ENCODE results near the gene KRT80.
"Not testable (repeated sequence)": the region's sequence is repeated elsewhere in the genome, so short reads cannot be mapped to it uniquely, and the experiment has no call there.

KRT80 gene

GRCh38 chr12:52191841-52192791 is at the start of gene KRT80:
KRT80 (minus strand) TSS chr12:52192014; CDS start chr12:52191902, 112 bp downstream.
- DNase-seq = peak; percentile 76

- DNase-seq = no peak
These were observed 49.5 kb upstream of the KRT80 start for GRCh38 chr12:52241205-52241842.

DNA sequence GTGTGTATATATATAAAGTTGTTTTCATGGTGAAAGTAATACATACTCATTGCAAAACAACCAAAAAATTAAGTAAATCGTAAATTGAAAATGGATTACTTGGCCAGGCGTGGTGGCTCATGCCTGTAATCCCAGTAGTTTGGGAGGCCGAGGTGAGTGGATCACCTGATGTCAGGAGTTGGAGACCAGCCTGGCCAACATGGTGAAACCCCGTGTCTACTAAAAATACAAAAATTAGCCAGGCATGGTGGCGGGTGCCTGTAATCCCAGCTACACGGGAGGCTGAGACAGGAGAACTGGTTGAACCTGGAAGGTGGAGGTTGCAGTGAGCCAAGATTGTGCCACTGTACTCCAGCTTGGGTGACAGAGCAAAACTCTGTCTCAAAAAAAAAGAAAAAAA is 48.4 kb upstream of the KRT80 start:
- not testable (repeated sequence) for DNase-seq

DNA sequence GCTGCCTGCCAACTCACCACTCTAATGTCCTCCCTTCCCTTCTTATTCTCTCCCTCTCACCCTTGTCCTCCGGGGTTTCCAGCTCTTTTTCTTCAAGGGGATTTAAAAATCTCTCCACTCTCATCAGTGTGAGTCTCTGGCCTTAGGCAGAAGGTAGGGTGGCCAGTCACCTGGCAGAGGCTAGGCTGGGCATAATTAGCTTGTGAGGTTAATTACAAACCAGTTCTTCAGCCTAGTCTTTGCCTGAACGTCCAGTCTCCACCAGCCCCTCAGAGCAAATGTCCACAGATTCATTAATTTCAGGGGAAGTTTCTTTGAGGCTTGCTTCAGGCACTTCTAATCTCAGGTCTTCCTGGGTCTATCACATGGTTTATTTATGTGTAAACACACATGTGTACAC is 48.0 kb upstream of the KRT80 start:
- no peak for DNase-seq

DNA sequence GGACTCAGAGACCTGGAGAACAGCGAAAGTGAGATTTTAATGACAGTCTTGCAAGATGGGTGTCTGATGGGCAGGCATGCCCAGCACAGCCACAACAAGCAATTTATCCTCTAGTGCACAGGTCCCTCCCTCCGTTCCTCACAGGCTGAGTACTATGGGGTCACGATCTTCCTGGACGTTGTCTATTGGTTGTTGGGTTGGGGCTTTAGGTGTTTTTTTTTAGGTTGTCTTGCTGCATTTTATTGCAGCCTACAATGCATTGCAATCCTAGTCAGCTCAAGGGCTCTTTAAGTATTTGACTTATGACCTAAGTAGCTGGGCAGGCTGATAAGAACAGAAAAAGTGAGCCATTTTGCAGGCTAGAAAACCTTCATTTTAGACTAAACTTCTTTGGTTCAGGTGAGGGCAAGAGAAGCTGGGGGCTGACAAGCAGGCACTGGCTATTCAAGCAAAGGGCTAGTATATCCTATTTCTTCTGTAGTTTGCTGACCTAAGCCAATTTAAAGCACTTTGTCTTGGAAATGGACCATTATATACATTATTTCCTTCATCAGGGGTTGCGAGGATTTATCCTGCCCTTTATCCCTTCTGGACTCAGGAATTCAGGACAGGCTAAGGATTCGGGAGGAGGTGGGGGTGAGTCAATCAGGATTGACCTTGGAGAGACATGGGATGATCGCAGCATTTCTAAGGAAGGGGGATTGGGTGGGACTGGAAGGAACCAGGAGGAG is 47.3 kb upstream of the KRT80 start:
- DNase-seq = no peak

- no peak for DNase-seq
These were observed 46.5 kb upstream of the KRT80 start for GRCh38 chr12:52238207-52238840.

DNA sequence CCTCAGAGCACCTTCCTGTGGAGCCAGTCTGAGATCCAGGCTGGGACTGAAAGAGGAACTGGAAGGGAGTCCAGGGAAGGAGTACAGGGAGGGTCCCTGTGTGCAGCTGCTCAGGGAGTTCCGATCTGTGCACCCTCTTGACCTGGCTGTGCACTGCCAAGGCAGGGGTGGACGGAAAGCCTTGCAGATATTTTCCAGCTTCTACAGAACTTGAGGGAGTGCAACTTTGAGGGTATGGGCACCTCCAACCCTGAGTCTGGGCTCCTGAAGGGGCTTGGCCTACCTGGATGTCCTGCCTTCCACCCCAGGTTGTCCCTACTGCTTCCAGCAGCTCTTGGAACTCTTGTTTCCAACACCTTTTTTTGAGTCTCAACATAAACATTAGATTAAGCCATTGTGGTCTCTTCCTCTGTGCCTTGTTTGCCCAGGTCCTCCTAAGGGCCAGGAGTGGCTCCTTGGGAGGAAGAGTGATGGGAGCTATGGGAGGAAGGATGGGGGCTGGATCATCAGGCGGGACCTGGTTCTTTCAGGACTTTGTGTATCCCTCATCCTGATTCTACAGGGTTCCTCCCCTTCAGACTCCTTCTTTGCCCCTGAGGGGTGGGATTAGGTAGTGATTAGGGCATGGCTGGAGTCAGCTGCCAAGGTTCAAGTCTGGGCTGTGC is 44.7 kb upstream of the KRT80 start:
- DNase-seq = no peak

DNA sequence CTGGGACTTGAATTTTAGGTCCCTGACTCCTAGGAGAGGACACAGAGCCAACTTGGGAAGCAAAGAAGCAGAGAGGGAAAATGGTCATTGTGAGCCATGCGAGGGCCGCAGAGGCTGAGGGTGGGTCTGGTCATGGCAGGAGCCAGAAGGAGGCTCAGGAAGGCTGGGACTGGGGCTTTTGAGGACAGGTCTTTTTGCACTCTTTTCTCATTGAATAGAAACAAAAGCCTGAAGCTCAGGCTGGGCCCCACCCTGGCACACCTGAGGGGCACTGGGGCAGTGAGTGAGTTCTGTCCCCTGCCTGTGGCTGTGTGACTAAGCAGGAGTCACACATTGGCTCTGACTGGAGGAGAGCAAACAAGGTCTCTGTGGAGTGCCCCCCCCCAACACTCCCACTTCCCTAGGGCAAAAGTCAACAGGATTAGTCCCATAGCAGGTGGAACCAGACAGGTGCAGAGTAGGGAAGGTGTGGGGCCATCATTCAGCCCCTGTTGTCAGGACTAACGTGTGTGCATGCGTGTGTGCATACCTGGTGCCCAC is 44.1 kb upstream of the KRT80 start:
- DNase-seq = no peak

DNA sequence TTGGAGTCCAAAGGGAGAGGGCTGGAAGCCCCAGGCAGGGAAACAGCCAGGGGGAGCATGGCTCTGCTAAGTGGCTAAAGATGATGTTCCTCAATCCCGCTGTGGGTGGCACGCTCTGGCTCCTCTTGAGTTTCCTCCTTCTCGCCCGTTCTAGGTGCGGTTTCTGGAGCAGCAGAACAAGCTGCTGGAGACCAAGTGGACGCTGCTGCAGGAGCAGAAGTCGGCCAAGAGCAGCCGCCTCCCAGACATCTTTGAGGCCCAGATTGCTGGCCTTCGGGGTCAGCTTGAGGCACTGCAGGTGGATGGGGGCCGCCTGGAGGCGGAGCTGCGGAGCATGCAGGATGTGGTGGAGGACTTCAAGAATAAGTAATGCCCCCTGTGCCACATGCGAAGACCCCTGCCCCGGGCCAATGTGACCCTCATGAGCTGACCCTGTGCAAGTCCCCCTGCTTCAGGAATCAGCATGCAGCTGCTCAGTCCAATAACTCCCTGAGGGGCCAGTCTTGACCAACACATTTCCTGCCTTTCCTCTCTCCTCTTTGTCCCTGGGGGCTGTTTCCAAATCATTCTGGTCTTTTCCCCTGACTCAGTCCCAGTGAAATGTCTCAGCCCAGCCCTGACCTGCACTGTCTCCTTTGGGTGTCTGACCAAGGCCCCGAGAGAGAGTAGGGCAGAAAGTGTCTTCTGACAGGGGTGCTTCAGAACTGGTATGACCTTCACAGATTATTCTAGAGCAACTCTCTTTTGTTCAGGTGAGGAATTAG is 43.4 kb upstream of the KRT80 start:
- no peak for DNase-seq

DNA sequence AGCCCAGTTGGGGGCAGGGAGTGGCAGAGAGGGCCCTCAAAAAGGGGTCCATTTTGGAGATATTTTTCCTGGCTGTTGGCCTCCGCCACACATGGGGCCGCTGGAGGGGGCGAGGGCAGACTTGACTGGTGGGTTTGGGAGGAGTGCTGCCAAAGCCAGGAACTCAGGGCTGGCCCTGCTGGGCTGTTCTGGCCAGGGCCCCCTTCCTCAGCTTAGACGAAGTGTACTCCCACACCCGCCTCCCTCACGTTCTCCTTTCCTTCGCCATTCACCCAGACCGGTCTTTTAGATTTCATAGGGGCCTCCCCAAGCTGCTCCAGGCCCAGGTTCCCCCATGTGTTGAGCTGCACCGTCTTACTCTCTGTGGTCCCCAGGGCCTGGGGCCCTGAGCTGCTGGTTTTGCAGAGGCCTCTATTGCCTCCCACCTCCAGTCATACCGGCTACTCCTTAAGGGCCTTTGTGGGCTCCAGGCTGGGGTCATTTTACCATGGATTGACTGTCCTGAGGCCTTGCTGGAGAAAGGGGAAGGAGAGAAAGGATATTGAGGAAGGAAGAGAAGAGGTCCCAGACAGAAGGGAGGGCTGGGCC is 42.5 kb upstream of the KRT80 start:
- no peak for DNase-seq

DNA sequence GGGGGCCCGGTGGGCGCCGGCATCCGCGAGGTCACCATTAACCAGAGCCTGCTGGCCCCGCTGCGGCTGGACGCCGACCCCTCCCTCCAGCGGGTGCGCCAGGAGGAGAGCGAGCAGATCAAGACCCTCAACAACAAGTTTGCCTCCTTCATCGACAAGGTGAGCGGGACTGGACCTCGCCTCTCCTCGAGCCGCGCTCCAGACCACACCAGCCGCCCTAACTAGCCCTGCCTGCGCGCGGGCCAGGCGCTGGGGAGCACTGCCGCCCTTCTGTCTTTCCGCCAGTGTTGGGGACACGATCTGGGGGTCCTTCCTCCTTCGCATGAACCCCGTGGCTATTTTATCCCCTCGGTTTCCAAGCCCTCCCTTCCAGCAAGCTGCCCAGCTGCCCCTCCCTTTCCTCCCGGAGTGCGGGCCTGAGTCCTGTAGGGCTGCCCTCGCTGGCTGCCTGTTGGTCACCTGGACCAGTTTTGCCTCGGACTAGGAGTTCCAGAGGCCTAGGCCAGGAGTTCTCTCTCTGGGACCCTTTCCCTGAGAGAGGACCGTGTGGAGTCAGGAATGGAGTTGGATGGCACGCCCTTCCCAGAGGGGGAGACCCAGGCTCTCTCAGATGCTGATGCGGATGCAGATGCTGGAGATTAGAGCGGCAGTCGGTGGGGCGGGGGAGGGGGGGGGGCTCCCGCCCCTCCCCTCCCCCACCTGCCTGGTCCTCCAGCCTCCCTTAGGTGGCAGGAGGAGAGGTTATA is 41.8 kb upstream of the KRT80 start:
- no peak for DNase-seq

DNA sequence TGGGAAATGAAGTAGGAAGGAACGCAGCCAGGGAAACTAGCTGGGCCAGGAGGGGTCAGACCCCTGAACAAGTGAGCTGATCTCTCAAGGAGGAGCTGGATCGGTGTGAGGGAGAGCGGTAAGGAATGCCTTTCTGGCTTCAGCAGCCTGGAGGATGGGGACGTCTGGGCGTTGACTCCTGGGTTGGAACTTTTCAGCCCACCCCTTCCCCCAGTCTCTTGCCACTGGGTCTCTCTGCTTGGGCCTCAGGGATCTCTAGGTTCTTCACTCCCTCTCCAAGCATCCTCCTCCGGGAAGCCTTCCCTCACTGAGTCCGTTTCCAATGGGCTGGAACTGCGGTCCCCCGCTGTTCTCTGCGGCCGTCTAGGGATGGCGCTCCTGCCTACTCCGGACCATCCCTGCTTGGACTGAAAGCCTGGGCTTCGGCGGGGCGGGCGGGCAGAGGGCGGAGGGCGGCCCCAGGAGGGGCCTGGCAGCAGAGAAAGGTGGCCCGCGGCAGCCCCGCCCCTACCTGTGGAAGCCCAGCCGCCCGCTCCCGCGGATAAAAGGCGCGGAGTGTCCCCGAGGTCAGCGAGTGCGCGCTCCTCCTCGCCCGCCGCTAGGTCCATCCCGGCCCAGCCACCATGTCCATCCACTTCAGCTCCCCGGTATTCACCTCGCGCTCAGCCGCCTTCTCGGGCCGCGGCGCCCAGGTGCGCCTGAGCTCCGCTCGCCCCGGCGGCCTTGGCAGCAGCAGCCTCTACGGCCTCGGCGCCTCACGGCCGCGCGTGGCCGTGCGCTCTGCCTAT is 41.1 kb upstream of the KRT80 start, which contains the start of gene KRT7:
Gene KRT7, plus strand, starts transcription at position 570 of the 788 bp plus-strand sequence. Its CDS starts 54 bp downstream, at position 624.
- DNase-seq = no peak

- DNase-seq = no peak
These were observed 40.4 kb upstream of the KRT80 start for GRCh38 chr12:52232203-52232673.

DNA sequence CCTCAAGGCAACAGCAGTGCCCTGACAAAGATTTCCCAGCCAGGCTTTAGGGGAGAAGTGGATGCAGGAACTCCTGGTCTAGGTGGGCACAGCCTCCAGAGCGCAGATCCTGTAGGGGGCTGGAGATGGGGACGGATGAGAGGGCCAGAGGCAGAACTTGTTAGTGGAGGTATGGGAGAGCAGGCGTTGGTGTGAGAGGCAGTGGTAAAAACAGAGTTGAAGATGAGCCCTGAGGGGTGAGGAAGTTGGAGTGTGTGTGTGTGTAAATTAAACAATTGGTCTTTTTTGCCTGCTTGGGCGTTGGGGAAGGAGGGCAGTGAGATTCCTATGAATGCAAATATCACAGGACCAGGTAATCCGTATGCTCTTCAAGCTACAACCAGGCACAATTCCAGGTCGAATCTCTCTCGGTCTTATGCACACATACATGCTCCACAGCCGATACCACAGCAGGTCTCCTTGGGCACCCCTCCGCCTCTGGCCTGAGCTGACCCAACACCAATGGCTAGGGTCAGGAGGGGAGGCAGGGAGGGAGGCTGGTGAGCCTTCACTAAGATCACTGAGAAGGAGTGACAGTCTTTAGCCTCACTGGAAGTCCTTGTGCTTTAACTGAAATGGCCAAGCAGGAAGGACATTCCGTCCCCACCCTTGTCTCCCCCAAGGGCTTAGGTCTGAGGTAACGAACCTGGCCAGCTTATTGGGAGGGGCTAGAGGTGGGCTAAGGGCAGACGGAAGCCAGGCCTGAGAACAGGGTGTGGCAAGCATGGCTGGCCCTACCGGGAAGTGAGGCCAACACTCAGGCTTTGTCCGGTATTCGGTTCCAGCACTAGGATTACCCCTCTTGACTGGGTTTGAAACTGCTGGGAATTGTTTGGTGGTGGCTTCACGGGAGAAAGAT is 39.7 kb upstream of the KRT80 start:
- no peak for DNase-seq

DNA sequence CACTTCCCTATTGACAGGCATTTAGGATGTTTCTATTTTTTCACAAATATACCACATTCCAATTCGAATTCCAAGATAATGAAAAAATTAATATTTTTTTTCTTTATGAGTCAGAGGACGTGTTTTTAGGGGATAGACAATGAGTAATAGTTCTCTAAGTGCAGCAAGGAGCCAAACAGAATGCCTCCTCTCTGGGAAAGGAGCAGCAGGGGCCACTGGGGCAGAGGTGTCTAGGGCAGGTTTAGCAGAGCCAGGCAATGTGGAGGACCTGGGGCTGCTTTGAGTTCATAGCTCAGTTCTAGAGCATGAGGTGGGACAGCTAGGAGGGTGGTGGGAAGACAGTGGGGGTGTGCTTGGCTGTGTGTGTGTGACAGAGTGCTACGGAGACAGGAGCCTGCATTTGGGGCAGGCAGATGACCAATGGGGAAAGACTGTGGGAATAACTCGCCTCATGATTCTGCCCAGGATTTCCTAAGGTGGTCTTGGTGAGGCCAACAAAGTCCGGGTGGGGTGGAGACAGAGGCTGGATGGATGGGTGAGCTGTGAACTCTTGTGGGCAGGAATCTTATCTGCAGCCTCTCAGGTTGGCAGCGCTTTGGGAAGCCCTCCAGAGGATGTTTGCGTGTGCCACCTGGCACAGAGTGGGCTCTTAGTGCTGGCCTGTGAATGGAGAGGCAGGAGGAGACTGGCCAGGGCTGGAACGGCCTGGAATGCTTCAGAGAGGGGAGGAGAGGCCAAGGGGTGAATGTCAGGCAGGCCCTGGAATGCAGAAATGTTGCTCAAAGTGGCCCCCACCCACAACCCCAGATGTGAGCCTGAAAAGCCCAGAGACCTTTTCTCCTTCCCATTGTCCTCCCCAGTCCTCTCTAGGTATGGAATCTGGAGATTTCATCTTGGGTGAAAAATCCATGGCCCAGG is 38.8 kb upstream of the KRT80 start:
- DNase-seq = no peak

GRCh38 chr12:52229836-52230343 is 38.1 kb upstream of the KRT80 start:
- no peak for DNase-seq

DNA sequence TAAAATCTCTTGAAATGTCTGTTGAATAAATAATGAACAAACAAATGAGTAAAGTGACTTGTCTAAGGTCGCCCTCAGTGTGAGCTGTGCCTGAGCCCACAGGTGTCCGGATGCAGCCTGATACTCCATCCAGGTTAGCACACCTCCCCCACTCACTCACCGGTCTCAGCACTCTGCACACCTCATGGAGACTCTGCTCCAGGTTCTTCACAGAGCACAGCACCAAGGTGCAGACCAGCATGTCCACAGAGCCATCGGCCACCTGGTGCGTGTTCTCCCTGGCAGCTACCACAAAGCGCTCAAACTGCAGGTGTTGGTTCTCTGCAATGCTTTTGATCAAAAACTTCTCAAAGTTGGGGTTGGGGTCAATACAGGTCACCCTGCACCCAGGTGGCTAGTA is 37.1 kb upstream of the KRT80 start:
- DNase-seq = no peak

Measured in NCI-H1694 treated with DMSO at 0.1 percent for 48 hours (cell line).